ENCODE data around the gene FER. TPM values are rescaled to one million over a fixed set of nuclear protein-coding genes. Genes with fewer than 3 reads are reported as not detected.

The FER gene
- total RNA-seq, 2 experiments from 2014 or later, result 9.4 to 10.0 TPM

DNA sequence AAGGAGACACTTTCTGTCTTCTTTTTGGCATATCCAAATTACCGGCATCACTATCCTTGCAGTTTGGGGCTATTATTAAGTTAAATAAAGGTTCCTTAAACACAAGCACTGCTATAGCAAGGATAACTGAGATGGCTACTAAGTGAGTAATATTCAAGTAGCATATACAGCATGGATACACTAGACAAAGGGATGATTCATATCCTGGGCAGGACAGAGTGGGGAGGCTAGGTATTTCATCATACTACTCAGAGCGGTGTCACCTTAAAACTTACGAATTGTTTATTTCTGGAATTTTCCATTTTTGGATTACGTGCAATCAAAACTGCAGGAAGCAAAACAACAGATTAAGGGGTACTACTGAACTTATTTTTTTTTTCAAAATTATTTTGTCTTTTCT lies 54.1 kb downstream of the FER start:
- Histone ChIP-seq H3K9me3 (ENCODE audit: low read length) (no peaks in the 10 kb centered on the region), H3K4me2 (ENCODE audit: low read length) (no peak overlapping the region), H3K36me3 (ENCODE audit: insufficient read depth, low read length) (no peaks in the 10 kb centered on the region), H3K27ac (ENCODE audit: low read depth, low read length, poor library complexity, severe bottlenecking) (no peak overlapping the region), H3K4me3 (ENCODE audit: low read depth, low read length, poor library complexity, severe bottlenecking) (no peak overlapping the region), H2AFZ (ENCODE audit: low read length) (no peak overlapping the region), H3K4me1 (ENCODE audit: insufficient read depth, low read length, poor library complexity, severe bottlenecking) (no peaks in the 10 kb centered on the region), H4K20me1 (ENCODE audit: insufficient read depth, low read length) (no peaks in the 10 kb centered on the region), H3K9me2 (ENCODE audit: insufficient read depth, low read length) (no peaks in the 10 kb centered on the region), H3K79me2 (ENCODE audit: insufficient read depth, low read depth, low read length) (no peaks in the 10 kb centered on the region)
- BruUV-seq (replicated peaks), result no TSS peak
- no peak for TF ChIP-seq EZH2phosphoT487 (IDR thresholded peaks at IDR 0.05; ENCODE audit: borderline replicate concordance, low read depth, low read length)
- TF ChIP-seq, protein P1, sequence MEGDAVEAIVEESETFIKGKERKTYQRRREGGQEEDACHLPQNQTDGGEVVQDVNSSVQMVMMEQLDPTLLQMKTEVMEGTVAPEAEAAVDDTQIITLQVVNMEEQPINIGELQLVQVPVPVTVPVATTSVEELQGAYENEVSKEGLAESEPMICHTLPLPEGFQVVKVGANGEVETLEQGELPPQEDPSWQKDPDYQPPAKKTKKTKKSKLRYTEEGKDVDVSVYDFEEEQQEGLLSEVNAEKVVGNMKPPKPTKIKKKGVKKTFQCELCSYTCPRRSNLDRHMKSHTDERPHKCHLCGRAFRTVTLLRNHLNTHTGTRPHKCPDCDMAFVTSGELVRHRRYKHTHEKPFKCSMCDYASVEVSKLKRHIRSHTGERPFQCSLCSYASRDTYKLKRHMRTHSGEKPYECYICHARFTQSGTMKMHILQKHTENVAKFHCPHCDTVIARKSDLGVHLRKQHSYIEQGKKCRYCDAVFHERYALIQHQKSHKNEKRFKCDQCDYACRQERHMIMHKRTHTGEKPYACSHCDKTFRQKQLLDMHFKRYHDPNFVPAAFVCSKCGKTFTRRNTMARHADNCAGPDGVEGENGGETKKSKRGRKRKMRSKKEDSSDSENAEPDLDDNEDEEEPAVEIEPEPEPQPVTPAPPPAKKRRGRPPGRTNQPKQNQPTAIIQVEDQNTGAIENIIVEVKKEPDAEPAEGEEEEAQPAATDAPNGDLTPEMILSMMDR (conservative IDR thresholded peaks at IDR 0.05; ENCODE audit: low read length), result no peak
- intact Hi-C loops (cut with micrococcal nuclease; ENCODE audit: unreplicated experiment), result no loop called here
- no peak for DNase-seq (ENCODE audit: low spot score)
- CTCF ChIA-PET (ENCODE audit: unreplicated experiment), result no interaction called here
- POLR2A ChIA-PET, result no interaction called here

- H3K36me3 ChIP-seq (ENCODE audit: insufficient read depth, low read length), result no peaks in the 10 kb centered on the region
- intact Hi-C loops (cut with micrococcal nuclease; ENCODE audit: unreplicated experiment), result no loop called here
- no peak for DNase-seq (ENCODE audit: low spot score)
- H3K9me3 ChIP-seq (ENCODE audit: low read length), result no peaks in the 10 kb centered on the region
- no peak overlapping the region for H3K27ac ChIP-seq (ENCODE audit: low read depth, low read length, poor library complexity, severe bottlenecking)
- no TSS peak for BruUV-seq (replicated peaks)
- H3K4me3 ChIP-seq (ENCODE audit: low read depth, low read length, poor library complexity, severe bottlenecking), result no peak overlapping the region
- TF ChIP-seq, protein P1 (conservative IDR thresholded peaks at IDR 0.05; ENCODE audit: low read length), result no peak
- TF ChIP-seq EZH2phosphoT487 (IDR thresholded peaks at IDR 0.05; ENCODE audit: borderline replicate concordance, low read depth, low read length), result no peak
- no peak overlapping the region for H2AFZ ChIP-seq (ENCODE audit: low read length)
- H3K4me2 ChIP-seq (ENCODE audit: low read length), result no peak overlapping the region
- H3K9me2 ChIP-seq (ENCODE audit: insufficient read depth, low read length), result no peaks in the 10 kb centered on the region
- no peaks in the 10 kb centered on the region for H4K20me1 ChIP-seq (ENCODE audit: insufficient read depth, low read length)
- POLR2A ChIA-PET, result no interaction called here
- no peaks in the 10 kb centered on the region for H3K4me1 ChIP-seq (ENCODE audit: insufficient read depth, low read length, poor library complexity, severe bottlenecking)
- CTCF ChIA-PET (ENCODE audit: unreplicated experiment), result no interaction called here
- no peaks in the 10 kb centered on the region for H3K79me2 ChIP-seq (ENCODE audit: insufficient read depth, low read depth, low read length)
Measured at GRCh38 chr5:108810717-108811116, 63.0 kb downstream of the FER start.

- TF ChIP-seq, protein P1 (conservative IDR thresholded peaks at IDR 0.05; ENCODE audit: low read length), result no peak
- no peak for TF ChIP-seq EZH2phosphoT487 (IDR thresholded peaks at IDR 0.05; ENCODE audit: borderline replicate concordance, low read depth, low read length)
- Histone ChIP-seq H3K27ac (ENCODE audit: low read depth, low read length, poor library complexity, severe bottlenecking) (no peak overlapping the region), H3K36me3 (ENCODE audit: insufficient read depth, low read length) (no peaks in the 10 kb centered on the region), H3K4me2 (ENCODE audit: low read length) (no peak overlapping the region), H2AFZ (ENCODE audit: low read length) (no peak overlapping the region), H3K9me3 (ENCODE audit: low read length) (no peaks in the 10 kb centered on the region), H3K79me2 (ENCODE audit: insufficient read depth, low read depth, low read length) (no peaks in the 10 kb centered on the region), H3K4me1 (ENCODE audit: insufficient read depth, low read length, poor library complexity, severe bottlenecking) (no peaks in the 10 kb centered on the region), H3K4me3 (ENCODE audit: low read depth, low read length, poor library complexity, severe bottlenecking) (no peak overlapping the region), H4K20me1 (ENCODE audit: insufficient read depth, low read length) (no peaks in the 10 kb centered on the region), H3K9me2 (ENCODE audit: insufficient read depth, low read length) (no peaks in the 10 kb centered on the region)
- intact Hi-C loops (cut with micrococcal nuclease; ENCODE audit: unreplicated experiment), result no loop called here
- no peak for DNase-seq (ENCODE audit: low spot score)
- ChIA-PET CTCF (ENCODE audit: unreplicated experiment) (no interaction called here), POLR2A (no interaction called here)
- BruUV-seq (replicated peaks), result no TSS peak
Measured at GRCh38 chr5:108813673-108814072, 66.0 kb downstream of the FER start.

Measured in OCI-LY7 (cell line).